Mesothelial cell of epicardium (in vitro differentiated cells): Measurements from ENCODE around the gene CSNK1G1. TPM values are rescaled to one million over a fixed set of nuclear protein-coding genes. Genes with fewer than 3 reads are reported as not detected.

Experiments used
- DNase-seq, 2 experiments: peaks; one replicate each; pipeline ENCODE4 v3.0.0; 2021; ENCODE audit warnings: low spot score in 2 of 2; ENCODE audit not compliant: unreplicated experiment in 2 of 2
- H3K27ac Mint-ChIP-seq: 2 replicates; pipeline ENCODE4 v1.8.0; 2021; ENCODE audit warnings: mixed read lengths
- H3K27me3 Mint-ChIP-seq: 2 replicates; pipeline ENCODE4 v1.8.0; 2021; ENCODE audit warnings: low read depth, mixed read lengths
- H3K36me3 Mint-ChIP-seq: 2 replicates; pipeline ENCODE4 v1.8.0; 2021; ENCODE audit warnings: mixed read lengths
- H3K4me1 Mint-ChIP-seq: 2 replicates; pipeline ENCODE4 v1.8.0; 2021; ENCODE audit warnings: mixed read lengths
- H3K4me3 Mint-ChIP-seq: 2 replicates; pipeline ENCODE4 v1.8.0; 2021; ENCODE audit warnings: mild to moderate bottlenecking, moderate library complexity, mixed read lengths
- H3K9me3 Mint-ChIP-seq: 2 replicates; pipeline ENCODE4 v1.8.0; 2021; ENCODE audit warnings: mixed read lengths
- total RNA-seq: library from RNA; stranded (reverse); gene quantifications from 3 replicates; pipeline ENCODE4 v1.2.1, GENCODE V29; 2021
- TF ChIP-seq, protein P1 (sequence below): fragments of 200-600 bp; sonication (generic); IDR thresholded peaks from one replicate; pipeline ENCODE4 v1.5.0; 2021; ENCODE audit warnings: antibody characterized with exemption; ENCODE audit not compliant: unreplicated experiment

Gene CSNK1G1
- total RNA-seq, 1 donor from 2014 or later = 27.1 TPM

DNA sequence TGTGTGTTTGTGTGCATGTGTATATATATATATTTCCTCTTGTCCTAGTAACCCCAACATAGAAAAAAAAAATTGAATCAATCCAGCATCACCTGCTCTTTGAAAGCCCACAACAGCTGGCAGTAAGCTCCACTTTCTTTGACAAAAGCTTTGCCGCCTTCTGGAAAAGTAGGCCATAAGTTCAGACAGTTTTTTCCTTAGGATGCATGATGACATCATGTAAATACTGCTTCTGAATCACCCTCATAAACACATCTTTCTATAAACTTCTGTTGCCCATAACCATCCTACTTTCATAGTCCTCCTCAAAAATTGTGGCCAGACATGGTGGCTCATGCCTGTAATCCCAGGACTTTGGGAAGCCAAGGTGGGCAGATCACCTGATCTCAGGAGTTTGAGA, 67.4 kb downstream of the CSNK1G1 start:
- H3K4me1 Mint-ChIP-seq = peaks cover 6% of the 10 kb centered on the region
- H3K27me3 Mint-ChIP-seq = no peaks in the 10 kb centered on the region
- no peak overlapping the region for H3K27ac Mint-ChIP-seq
- H3K4me3 Mint-ChIP-seq = no peak overlapping the region
- no peak for DNase-seq
- H3K36me3 Mint-ChIP-seq = no peaks in the 10 kb centered on the region
- TF ChIP-seq, protein P1, sequence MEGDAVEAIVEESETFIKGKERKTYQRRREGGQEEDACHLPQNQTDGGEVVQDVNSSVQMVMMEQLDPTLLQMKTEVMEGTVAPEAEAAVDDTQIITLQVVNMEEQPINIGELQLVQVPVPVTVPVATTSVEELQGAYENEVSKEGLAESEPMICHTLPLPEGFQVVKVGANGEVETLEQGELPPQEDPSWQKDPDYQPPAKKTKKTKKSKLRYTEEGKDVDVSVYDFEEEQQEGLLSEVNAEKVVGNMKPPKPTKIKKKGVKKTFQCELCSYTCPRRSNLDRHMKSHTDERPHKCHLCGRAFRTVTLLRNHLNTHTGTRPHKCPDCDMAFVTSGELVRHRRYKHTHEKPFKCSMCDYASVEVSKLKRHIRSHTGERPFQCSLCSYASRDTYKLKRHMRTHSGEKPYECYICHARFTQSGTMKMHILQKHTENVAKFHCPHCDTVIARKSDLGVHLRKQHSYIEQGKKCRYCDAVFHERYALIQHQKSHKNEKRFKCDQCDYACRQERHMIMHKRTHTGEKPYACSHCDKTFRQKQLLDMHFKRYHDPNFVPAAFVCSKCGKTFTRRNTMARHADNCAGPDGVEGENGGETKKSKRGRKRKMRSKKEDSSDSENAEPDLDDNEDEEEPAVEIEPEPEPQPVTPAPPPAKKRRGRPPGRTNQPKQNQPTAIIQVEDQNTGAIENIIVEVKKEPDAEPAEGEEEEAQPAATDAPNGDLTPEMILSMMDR = no peak
- H3K9me3 Mint-ChIP-seq = no peaks in the 10 kb centered on the region

DNA sequence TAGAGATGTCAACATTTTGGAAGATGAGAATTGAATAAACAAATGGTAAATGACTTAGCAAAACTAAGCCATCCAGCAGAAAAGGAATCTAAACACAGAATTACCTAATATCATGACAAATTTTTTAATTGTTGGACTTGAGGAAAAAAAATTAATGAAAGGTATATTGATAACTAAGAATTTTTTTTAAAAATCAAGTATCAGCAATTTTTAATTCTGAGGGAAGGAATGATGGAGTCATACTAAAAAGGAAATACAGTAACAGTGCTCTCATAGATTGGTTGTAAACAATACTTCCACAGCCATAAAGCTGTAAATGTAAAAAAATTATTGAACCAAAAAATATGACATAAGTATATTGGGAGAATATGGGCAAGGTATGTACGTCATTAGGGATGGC, 68.0 kb downstream of the CSNK1G1 start:
- Mint-ChIP-seq H3K36me3 (no peaks in the 10 kb centered on the region), H3K4me1 (peaks cover 6% of the 10 kb centered on the region), H3K9me3 (no peaks in the 10 kb centered on the region), H3K27me3 (no peaks in the 10 kb centered on the region), H3K4me3 (no peak overlapping the region), H3K27ac (no peak overlapping the region)
- no peak for DNase-seq
- TF ChIP-seq, protein P1 = no peak

DNA sequence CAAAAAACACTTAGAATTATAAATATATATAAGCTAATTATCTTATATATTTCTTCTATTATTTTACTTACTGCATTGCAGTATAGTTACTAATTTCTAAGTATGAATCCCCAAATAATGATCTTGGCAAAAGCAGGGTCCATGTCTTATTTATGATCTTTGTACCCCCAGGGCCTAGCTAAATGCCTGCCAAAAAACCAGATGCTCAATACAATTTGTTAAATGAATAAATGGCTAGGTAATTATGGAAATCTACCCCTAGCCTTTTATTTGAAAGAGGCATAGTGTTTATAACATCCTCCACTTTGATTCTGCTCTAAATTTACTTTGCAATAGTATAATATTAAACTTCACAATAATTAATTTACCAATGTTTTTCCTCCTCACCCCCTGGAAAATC, 69.5 kb downstream of the CSNK1G1 start:
- Mint-ChIP-seq H3K27me3 (no peaks in the 10 kb centered on the region), H3K4me3 (no peak overlapping the region), H3K9me3 (no peaks in the 10 kb centered on the region), H3K4me1 (peaks cover 6% of the 10 kb centered on the region), H3K27ac (no peak overlapping the region), H3K36me3 (no peaks in the 10 kb centered on the region)
- DNase-seq = no peak
- TF ChIP-seq, protein P1 = no peak

- H3K36me3 Mint-ChIP-seq = peaks cover 3% of the 10 kb centered on the region
- H3K27me3 Mint-ChIP-seq = no peaks in the 10 kb centered on the region
- no peaks in the 10 kb centered on the region for H3K9me3 Mint-ChIP-seq
- DNase-seq = no peak
- H3K27ac Mint-ChIP-seq = no peak overlapping the region
- H3K4me1 Mint-ChIP-seq = peaks cover 6% of the 10 kb centered on the region
- no peak overlapping the region for H3K4me3 Mint-ChIP-seq
- TF ChIP-seq, protein P1 = no peak
Observed at GRCh38 chr15:64285871-64286270, 70.1 kb downstream of the CSNK1G1 start.

DNA sequence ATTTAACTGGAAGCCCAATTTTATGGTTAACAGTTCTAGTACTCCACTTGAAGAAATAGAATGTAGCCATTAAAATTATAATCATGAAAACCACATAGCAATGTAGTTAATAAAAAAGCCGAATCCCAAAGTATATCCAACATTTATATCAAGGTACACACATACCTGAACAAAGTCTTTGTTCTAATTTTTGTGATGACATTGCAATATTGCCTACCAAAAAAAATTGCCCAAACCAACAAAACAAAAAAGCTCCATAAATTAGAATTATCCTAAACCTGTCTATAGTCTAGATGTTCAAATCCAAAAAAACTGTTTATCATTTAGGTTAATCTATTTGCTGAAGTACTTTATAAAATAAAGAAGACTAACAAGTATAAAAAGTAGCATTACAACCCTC, 70.8 kb downstream of the CSNK1G1 start:
- no peaks in the 10 kb centered on the region for H3K9me3 Mint-ChIP-seq
- no peak overlapping the region for H3K4me3 Mint-ChIP-seq
- peaks cover 3% of the 10 kb centered on the region for H3K36me3 Mint-ChIP-seq
- DNase-seq = no peak
- H3K27ac Mint-ChIP-seq = no peak overlapping the region
- H3K4me1 Mint-ChIP-seq = peaks cover 6% of the 10 kb centered on the region
- no peaks in the 10 kb centered on the region for H3K27me3 Mint-ChIP-seq
- TF ChIP-seq, protein P1 = no peak

GRCh38 chr15:64284042-64284441, 71.9 kb downstream of the CSNK1G1 start:
- Mint-ChIP-seq H3K4me3 (no peak overlapping the region), H3K4me1 (peaks cover 6% of the 10 kb centered on the region), H3K9me3 (no peaks in the 10 kb centered on the region), H3K36me3 (peaks cover 3% of the 10 kb centered on the region), H3K27me3 (no peaks in the 10 kb centered on the region), H3K27ac (no peak overlapping the region)
- DNase-seq = no peak
- TF ChIP-seq, protein P1 = no peak
